Chondrocyte (in vitro differentiated cells): ENCODE measurements around the gene ARHGAP26. TPM values are rescaled to one million over a fixed set of nuclear protein-coding genes. Genes with fewer than 3 reads are reported as not detected.
"Not testable (repeated sequence)": the region's sequence is repeated elsewhere in the genome, so short reads cannot be mapped to it uniquely, and the experiment has no call there.

ENCODE experiments used
- DNase-seq: peaks from one replicate; pipeline ENCODE4 v3.0.0; 2021; ENCODE audit warnings: mixed read lengths, low spot score
- H3K27ac Mint-ChIP-seq: one replicate; pipeline ENCODE4 v1.8.0; 2021; ENCODE audit warnings: mild to moderate bottlenecking, moderate library complexity, mixed read lengths; ENCODE audit not compliant: unreplicated experiment
- H3K27me3 Mint-ChIP-seq: 2 replicates; pipeline ENCODE4 v1.8.0; 2021; ENCODE audit warnings: low read depth, mixed read lengths
- H3K36me3 Mint-ChIP-seq: 2 replicates; pipeline ENCODE4 v1.8.0; 2021; ENCODE audit warnings: low read depth, mixed read lengths
- H3K4me1 Mint-ChIP-seq: 2 replicates; pipeline ENCODE4 v1.8.0; 2021; ENCODE audit warnings: low read depth, mild to moderate bottlenecking, mixed read lengths
- H3K4me3 Mint-ChIP-seq: one replicate; pipeline ENCODE4 v1.8.0; 2021; ENCODE audit warnings: mild to moderate bottlenecking, moderate library complexity, mixed read lengths; ENCODE audit not compliant: unreplicated experiment
- H3K9me3 Mint-ChIP-seq: 2 replicates; pipeline ENCODE4 v1.8.0; 2021; ENCODE audit warnings: low read depth, mixed read lengths
- total RNA-seq: library from RNA; stranded (reverse); gene quantifications from 3 replicates; pipeline ENCODE4 v1.2.1, GENCODE V29; 2021
- TF ChIP-seq, protein P1 (sequence below): fragments of 200-600 bp; sonication (generic); IDR thresholded peaks from 2 replicates; pipeline ENCODE4 v1.5.0; 2021; ENCODE audit warnings: antibody characterized with exemption, mild to moderate bottlenecking, moderate library complexity

ARHGAP26 gene
- total RNA-seq, 1 donor from 2014 or later = 16.4 TPM

DNA sequence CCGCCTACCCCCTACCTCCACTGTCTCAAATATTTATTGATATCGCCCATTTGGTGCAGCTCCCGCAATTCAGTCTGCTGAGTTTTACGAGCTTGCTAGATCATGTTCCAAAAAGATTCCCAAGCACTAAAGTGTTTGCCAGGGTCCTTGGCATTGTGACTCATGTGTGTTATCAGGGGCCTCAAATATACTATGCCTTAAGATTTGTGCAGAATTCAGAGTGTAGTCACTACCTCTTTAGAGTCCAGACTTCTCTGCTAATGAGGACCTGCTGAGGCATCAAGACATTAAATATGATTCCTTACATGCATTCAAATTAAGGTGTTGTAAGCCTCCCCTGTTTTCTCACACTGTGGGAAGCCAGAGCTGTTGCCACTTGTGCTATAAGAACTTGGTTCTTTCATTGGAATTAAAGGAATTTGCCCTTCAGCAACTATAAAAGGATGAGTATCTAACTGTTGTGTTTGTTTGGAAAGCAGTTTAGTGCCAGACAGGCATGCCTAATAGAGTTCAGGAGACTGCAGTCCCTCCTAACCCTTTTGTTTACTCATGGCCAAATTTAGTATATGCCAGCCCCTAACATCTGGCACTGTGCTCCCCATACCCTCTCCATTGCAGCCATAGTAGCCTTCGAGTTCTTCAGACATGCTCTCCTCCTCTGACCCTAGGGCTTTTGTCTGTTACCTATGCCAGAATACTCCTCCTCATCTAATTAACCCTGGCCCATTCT, 316.9 kb downstream of the ARHGAP26 start:
- Mint-ChIP-seq H3K27ac (peak overlapping the region; percentile 66), H3K4me1 (peaks cover 28% of the 10 kb centered on the region), H3K4me3 (no peak overlapping the region), H3K36me3 (peaks cover 2% of the 10 kb centered on the region), H3K9me3 (no peaks in the 10 kb centered on the region), H3K27me3 (no peaks in the 10 kb centered on the region)
- TF ChIP-seq, protein P1, sequence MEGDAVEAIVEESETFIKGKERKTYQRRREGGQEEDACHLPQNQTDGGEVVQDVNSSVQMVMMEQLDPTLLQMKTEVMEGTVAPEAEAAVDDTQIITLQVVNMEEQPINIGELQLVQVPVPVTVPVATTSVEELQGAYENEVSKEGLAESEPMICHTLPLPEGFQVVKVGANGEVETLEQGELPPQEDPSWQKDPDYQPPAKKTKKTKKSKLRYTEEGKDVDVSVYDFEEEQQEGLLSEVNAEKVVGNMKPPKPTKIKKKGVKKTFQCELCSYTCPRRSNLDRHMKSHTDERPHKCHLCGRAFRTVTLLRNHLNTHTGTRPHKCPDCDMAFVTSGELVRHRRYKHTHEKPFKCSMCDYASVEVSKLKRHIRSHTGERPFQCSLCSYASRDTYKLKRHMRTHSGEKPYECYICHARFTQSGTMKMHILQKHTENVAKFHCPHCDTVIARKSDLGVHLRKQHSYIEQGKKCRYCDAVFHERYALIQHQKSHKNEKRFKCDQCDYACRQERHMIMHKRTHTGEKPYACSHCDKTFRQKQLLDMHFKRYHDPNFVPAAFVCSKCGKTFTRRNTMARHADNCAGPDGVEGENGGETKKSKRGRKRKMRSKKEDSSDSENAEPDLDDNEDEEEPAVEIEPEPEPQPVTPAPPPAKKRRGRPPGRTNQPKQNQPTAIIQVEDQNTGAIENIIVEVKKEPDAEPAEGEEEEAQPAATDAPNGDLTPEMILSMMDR = no peak
- no peak for DNase-seq

DNA sequence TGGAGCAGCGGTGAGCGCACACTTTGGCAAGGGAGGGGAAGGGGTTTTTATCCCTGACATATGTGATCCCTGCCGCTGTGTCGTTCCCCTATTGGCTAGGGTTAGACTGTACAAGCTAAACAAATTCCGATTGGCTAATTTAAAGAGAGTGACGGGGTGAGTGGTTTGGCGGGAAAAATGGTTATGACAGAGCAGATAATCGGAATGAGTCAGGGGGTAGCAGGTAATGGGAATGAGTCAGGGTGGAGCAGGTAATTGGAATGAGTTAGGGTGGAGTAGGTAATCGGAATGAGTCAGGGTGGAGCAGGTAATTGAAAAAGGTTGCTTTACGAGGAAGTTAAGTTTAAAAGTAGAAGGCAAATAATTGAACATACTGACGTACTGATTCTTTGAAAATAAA, 318.5 kb downstream of the ARHGAP26 start:
- H3K9me3 Mint-ChIP-seq, DNase-seq, H3K36me3 Mint-ChIP-seq, H3K4me3 Mint-ChIP-seq, H3K27ac Mint-ChIP-seq, H3K27me3 Mint-ChIP-seq: not testable (repeated sequence)
- H3K4me1 Mint-ChIP-seq = peaks cover 30% of the 10 kb centered on the region

DNA sequence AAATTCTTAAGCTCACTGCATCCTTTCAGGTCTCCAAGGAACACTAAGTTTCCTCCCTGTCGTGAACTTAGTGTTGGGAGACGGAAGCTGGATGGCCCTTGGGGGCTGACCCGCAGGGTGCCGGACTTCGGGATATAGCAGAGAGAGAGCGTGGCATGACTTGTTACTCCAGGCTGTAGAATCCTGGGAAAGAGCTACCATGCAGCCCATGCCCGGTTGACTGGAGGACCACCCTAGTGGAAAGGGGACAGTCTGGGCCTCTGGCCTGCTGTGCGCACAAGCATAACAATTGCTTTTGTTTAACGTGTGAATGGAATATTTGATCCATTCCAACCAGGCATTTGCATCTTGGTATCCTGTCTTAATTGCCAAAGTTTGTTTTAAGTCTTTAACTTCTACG, 319.9 kb downstream of the ARHGAP26 start:
- H3K4me1 Mint-ChIP-seq = peaks cover 41% of the 10 kb centered on the region
- not testable (repeated sequence) for H3K36me3 Mint-ChIP-seq, H3K4me3 Mint-ChIP-seq, H3K27ac Mint-ChIP-seq, H3K9me3 Mint-ChIP-seq, H3K27me3 Mint-ChIP-seq, DNase-seq

DNA sequence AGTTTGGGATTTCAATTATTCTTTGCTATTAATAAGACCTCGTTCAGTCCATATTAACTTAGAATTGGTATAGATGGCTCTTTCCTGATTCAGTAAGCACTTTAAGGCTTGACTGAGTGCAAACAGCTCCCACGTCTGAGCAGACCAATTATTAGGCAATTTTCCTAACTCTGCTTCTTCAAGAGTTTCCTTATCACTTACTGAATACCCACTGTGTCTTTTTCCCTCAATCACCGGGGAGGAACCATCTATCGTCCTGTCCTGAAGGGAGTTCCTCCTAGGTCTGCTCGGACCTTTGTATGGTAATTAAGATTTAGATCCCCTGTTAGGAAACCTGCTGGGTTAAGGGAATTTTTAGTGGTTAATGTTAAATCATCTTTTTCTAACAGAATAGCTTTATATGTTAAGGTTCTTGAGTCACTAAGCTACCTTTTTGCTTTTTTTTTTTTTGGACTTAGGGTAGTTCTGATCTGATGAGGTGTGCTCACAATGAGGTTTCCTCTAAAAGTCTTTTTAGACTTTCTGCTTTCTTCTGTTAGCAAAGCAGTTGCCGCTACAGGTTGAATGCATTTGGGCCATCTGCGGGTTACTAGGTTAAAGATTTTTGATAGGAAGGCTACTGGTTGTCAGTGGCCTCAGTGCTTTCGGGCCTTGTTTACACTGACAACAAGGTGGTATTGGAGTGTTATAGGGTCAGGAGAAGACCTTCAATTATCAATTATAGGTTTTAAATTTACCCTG, 322.7 kb downstream of the ARHGAP26 start:
- not testable (repeated sequence) for H3K27me3 Mint-ChIP-seq, H3K36me3 Mint-ChIP-seq, H3K4me3 Mint-ChIP-seq, DNase-seq, H3K9me3 Mint-ChIP-seq
- H3K4me1 Mint-ChIP-seq = peaks cover 17% of the 10 kb centered on the region
- peak overlapping the region; percentile 8 for H3K27ac Mint-ChIP-seq

DNA sequence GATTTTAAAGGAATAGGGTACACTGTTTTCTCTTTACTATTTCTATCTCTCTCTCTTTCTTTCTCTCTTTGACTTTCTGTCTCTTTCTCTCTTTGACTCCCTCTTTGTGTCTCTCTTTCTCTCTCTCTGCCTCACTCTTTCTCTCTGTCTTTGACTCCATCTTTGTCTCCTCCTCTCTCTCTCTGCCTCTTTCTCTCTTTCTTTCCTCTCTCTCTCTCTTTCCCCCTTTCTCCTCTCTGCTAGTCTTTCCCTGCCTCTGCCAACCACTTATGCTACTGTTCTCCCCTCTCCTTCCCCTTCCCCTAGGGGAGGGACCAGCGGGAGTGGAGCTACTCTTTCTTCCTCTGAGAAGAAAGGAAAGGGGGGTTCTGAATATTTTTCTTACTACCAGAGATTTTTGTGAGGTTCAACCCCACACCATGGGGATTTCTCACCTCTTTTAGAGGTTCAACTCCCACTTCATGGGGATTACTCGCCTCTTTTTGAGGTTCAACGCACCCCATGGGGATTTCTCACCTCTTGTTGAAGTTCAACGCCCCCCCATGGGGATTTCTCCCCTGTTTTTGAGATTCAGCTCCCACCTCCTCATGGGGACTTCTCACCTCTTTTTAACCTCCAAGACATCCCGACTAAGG, 323.4 kb downstream of the ARHGAP26 start:
- Mint-ChIP-seq H3K36me3 (peaks cover 2% of the 10 kb centered on the region), H3K9me3 (no peaks in the 10 kb centered on the region), H3K4me1 (peaks cover 14% of the 10 kb centered on the region), H3K27me3 (no peaks in the 10 kb centered on the region), H3K27ac (peak overlapping the region; percentile 67), H3K4me3 (peak overlapping the region; percentile 67)
- no peak for DNase-seq
- TF ChIP-seq, protein P1 = no peak

DNA sequence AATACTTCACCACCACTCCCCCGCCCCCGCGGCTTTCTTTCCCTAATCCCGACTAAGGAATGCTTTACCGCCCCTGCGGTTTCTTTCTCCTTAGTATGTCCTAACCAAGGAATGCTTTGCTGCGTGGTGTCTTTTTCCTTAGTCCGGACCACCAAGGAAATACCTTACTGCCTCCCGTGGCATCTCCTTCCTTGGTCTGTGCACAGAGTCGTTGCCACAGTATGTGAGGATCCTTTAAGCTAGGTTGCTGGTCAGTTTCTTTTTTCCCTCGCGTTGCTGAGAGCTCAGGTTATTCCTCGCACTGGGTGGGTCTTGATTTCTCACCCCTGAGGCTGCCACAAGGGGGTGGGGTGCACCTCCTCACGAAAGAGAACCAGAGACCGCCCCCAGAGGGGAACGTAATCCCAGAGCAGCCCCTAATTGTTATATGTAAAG, 323.9 kb downstream of the ARHGAP26 start:
- TF ChIP-seq, protein P1 = peak; percentile 62
- Mint-ChIP-seq H3K27me3 (no peaks in the 10 kb centered on the region), H3K9me3 (no peaks in the 10 kb centered on the region), H3K27ac (peak overlapping the region; percentile 65), H3K4me1 (peaks cover 14% of the 10 kb centered on the region), H3K36me3 (peaks cover 2% of the 10 kb centered on the region), H3K4me3 (peak overlapping the region; percentile 67)
- no peak for DNase-seq

DNA sequence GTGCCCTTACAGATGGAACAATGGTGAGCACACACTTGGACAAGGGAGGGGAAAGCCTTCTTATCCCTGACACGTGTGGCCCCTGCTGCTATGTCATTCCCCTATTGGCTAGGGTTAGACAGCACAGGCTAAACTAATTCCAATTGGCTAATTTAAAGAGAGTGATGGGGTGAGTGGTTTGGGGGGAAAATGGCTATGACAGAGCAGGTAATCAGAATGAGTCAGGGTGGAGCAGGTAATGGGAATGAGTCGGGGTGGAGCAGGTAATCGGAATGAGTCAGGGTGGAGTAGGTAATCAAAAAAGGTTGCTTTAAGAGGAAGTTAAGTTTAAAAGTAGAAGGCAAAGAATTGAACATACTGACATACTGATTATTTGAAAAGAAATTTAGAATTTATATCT, 324.4 kb downstream of the ARHGAP26 start:
- H3K9me3 Mint-ChIP-seq, DNase-seq, H3K36me3 Mint-ChIP-seq, H3K27me3 Mint-ChIP-seq: not testable (repeated sequence)
- Mint-ChIP-seq H3K4me1 (peaks cover 14% of the 10 kb centered on the region), H3K27ac (peak overlapping the region; percentile 72), H3K4me3 (peak overlapping the region; percentile 67)
